ENCODE data around the gene CDK11A.

GRCh38 chr1:1771096-1771495 is 46.9 kb upstream of the CDK11A start:
- TF ChIP-seq CTCF (IDR thresholded peaks at IDR 0.05) (no peak), POLR2A (IDR thresholded peaks at IDR 0.05) (no peak)

Data from tibial nerve (tissue), 3 donors.